Endometrial microvascular endothelial cells (primary cell): ENCODE measurements around the gene TEX22. TPM values are rescaled to one million over a fixed set of nuclear protein-coding genes. Genes with fewer than 3 reads are reported as not detected.

Experiments
- in situ Hi-C: cut with HindIII; loops from 2 replicates; pipeline ENCODE4 v1.10.0; 2017; ENCODE audit warnings: low sequenced_read_pairs, low pct_unique_long_range_greater_than_20kb; ENCODE audit errors: inconsistent ontology term
- total RNA-seq: library from RNA; depleted of rRNA; stranded (reverse); fragments of >200 nt; gene quantifications from one replicate; pipeline ENCODE4 v1.2.3, GENCODE V29; 2015; ENCODE audit errors: inconsistent ontology term

TEX22 gene
- total RNA-seq, 1 donor from 2014 or later, result not detected

DNA sequence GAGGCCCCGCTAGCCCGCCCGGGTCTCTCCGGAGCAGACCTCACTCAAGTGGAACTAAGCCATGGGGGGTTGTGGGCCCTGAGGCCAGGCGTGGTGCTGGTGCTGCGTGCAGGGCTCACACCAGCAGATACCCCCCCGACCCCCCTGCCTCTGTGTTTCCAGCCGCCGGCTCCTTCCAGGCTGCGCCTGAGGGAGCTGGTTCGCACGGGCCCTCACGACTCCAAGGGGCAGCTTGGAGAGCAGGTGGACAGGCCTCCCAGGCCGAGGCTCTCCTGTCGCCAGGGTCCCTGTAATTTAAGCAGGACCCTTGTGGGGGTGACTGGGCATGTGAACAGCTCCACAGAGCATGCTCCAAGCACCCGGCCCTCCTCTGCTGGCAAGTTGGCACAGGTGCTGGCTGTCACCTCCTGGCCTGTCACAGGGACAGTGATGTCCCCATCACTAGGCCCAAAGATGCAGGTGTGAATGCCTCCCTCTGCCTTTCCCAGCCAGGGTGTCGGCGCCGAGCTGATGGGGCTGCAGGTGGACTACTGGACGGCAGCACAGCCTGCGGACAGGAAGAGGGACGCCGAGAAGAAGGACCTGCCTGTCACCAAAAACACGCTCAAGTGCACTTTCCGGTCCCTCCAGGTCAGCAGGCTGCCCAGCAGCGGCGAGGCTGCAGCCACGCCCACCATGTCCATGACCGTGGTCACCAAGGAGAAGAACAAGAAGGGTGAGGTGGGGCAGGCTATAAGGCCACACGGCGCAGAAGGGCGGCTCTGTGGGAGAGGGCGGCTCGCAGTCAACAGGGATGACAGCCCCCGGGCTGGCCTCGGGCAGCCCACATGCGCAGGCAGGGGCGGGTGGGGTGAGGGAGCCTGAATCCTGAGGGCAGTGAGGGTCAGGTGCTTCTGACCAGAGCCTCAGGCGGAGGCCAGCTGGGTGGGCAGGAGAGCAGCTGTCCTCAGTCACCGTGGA, 5.9 kb upstream of the TEX22 start:
- in situ Hi-C loops, result no loop called here

- in situ Hi-C loops, result no loop called here
Measured at GRCh38 chr14:105393151-105393550, 5.2 kb upstream of the TEX22 start.

DNA sequence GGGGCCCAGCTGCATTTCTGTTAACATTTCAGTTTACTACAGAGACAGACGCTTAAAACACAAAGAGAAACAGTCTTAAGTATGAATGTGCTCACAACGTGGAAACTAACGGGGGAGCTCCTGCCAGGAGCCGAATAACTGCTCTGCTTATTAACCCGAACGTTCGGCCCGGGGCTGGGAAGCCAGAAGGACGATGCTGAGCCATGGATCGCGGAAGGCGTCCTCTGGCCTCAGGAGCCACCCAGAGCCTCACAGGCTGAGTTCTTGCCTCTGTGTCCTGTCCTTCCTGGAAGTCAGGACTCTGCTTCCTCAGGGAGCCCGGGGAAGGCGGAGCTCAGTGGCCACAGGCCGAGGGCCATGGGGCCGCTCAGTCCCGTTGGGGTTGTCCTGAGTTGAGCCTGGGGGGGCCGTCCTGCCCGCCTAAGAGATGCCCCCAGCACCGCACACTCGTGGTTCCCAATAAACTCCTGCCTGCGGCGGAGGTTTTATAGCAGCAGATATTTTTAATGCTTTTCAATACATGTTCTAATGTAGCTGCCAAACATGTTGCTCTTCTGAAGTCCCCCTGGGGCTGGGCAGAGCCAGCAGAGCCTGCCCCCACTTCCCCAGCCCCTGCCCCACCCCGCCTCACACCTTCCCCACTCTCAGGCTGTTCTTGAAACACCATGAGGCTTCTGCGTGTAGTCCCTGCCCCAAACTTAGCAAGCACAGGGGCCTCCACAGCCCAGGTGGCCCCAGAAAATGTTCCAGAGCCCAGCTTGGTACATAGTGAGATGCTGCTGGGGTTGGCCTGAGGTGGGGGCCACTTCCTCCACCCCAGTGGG, 3.4 kb upstream of the TEX22 start:
- in situ Hi-C loops, result no loop called here

DNA sequence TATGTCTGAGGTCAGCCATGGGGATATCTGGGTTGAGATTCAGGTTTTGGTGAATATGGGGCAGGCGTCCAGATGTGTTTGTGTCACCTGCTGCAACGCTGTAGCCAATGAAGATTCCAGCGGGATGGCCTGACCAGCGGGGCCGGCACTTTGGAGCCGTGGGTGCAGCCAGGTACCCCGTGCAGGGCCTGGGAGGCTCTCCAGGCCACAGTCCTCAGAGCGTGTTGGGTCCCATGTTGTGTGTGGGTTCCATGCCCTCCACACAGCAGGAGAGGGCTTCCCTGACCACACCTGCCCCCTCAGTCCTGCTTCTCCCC, 2.8 kb upstream of the TEX22 start:
- in situ Hi-C loops, result no loop called here

DNA sequence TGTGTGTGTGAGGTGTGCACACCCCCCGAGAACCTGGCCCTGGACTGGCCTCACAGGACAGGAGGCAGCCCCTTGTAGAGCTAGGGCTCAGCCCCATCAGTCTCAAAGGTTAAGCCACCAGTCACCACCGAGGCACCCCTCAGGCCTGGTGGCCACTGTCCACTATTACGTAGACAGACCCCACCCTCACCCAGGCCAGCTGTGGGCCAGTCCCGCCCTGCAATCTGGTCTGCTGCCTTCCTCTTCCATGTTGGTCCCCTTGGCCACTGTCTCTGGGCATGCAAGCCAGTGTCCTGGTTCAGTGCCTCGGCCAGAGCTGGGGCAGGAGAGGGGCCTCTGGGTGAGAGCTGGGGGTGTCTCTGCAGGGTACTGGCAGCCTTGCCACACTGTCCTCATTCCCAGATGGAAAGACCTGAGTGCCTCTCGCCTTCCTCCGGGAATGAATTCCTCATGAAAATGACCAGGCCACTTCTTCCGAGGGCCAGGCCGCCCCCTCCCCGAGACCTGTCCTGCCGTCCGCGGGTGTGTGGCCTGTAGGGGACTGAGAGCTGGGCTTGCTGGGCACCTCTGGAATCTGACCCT, 897 bp upstream of the TEX22 start:
- in situ Hi-C loops, result no loop called here

GRCh38 chr14:105398726-105399465, 558 bp downstream of the TEX22 start:
- in situ Hi-C loops, result no loop called here

DNA sequence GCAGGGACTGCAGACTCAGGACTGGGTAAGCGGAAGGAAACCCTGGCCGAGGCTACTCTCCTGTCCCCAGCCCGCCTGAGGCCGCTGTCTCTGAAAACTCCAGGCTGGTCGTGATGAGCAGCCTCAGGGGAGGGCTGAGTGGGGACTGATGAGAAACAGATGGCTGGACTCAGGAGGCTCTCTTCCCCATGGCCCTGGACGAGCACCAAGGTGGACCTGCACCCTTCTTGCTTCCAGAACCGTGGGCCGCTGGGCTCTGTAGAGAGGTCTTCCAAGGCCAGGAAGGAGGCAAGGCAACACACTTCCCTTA, 1.1 kb downstream of the TEX22 start:
- in situ Hi-C loops, result no loop called here

GRCh38 chr14:105400016-105400415, 1.7 kb downstream of the TEX22 start:
- in situ Hi-C loops, result no loop called here

GRCh38 chr14:105401699-105402098, 3.4 kb downstream of the TEX22 start:
- in situ Hi-C loops, result no loop called here

DNA sequence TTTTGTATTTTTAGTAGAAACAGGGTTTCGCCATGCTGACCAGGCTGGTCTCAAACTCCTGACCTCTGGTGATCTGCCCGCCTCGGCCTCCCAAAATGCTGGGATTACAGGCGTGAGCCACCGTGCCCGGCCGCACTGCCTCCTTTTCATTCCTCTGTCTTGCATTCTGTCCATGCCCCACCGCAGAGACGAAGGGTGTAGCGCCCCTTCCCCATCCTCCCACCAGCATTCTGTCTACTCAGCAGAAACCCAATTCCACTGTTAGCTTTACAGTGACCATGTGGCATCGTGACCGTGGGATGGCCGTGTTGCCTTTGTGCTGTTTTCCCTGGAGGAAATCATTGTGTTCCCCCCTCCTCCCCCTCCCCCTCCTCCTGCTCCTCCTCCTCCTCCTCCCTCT, 10.3 kb downstream of the TEX22 start:
- in situ Hi-C loops, result no loop called here

- in situ Hi-C loops, result no loop called here
Measured at GRCh38 chr14:105409364-105409763, 11.0 kb downstream of the TEX22 start.

DNA sequence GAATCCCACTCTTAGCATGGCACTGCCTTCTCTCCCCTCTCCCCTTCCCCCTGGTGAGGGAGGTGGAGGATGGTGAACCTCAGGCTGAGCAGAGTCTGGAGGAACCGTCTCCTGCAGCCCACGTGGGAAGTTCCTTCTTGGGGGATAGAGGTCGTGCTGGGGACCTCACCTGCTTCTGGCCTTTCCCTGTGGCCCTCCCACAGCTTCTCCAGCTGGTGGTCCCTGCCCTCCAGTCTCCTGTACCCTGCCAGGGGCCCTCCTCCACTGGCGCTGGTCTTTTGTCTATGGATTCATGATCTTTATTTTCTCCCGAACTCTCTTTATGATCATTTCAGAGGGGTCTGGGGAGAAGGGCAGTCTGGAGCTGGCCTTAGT, 12.3 kb downstream of the TEX22 start:
- in situ Hi-C loops, result no loop called here

DNA sequence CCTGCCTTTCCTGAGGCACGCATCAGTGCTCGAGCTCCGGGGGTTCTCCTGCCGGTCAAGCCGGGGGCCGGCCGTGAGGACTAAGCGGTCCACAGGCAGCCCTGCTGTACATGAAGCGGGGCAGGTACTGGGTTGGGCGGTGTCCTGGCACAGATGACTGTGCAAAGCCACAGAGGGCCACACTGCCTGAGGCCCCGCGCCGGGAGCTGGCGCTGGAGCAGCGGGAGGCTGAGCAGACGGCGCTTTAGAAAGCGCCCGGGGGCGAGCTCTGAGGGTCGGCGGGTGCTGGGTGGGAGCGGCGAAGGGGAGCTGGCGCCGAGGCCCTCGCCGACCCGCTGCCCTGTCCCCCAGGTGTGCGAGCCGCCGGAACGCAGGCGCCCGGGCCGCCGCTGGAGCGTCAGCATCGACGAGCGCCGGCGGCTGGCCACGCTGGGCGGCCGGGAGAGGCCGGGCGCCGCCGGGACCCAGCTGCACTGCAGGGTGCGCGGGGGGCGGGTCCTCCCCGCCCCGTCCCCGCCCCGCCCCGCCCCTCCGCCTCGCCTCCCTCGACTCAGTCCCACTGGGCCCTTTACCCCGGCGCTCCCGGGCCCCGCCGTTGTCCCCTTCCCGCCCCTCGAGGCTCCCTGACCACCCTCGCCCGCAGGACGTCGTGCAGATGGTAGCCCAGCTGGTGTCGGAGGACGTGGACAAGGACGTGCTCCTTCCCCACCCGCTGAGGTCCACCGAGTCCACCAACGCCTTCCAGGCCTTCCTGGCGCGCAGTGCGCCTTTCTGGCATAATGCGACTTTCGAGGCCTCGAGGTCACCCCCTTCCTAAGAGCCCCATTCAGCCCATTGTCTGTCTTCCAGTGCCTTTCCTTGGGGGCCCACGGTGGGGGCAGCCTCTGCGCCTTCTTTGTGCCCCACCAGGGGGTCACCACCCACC, 12.9 kb downstream of the TEX22 start:
- in situ Hi-C loops, result no loop called here

DNA sequence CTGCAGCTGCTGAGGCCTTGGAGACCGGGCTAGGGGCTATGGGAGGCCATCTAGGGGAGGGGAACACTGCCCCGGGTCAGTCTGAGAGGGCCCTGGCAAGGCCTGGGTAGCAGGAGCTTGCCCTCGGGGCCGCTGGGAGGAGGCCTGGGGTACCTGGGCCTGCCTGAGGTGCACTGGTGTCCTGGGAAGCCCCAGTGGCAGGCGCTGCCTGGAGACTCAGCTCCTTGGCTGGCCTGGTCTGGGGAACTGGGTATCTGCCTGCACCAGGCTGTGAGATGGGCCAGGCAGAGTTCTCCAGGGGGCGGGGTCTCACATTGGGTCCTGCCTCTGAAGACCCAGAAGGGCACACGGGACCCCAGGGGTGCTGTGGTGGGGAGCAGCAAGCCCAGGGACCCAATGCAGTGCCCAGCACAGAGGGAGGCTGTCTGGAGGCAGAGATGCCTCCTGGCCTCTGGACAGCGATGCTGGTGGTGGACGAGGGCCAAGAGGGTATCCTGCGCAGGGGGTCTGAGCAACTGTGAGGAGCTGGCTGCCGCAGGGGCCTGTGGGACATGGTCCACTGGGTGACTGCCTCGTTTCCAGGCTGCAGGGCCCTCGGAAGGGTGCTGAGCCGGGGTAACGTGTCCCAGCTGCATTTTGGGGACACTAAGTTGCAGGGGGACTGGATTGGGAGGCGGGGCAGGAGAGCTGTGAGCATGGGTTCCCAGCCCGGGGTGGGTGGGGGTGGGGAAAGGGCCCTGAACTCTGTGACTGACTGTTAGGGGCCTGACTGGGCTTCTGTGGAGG, 13.8 kb downstream of the TEX22 start:
- in situ Hi-C loops, result no loop called here

DNA sequence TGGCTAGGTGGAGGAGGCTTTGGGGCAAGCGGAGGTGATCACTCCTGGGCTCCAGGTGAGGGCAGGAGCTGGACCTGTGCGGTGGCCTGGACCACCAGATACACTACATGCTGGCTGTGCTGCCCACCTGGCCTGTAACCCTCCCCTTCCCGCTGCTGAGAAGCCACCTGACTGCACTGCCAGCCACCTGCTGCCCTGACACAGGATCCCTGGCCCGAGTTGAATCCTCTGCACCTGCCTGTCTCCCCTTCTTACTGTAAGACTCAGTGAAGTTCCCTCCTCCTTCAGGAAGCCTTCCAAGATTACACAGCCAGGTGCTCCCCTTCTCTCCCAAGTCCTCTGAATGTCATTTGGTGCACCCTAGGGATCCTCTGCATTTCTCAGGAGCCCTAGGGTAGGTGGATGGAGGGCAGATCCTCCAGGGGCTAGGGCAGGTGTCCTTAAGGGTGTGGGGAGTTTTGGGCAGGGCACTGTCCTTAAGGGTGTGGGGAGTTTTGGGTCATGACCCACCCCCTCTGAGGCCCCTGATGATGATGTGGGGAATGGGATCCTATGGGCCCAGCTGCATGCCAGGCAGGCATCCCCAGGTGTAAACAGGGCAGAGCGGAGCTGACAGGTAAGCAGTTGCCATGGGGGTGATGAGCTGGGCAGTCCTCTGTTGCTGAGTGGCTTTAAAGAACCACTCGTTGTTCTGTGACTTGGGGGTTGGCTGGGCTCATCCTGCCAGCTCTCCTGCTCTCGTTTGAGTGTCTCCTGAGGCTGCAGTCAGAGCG, 14.6 kb downstream of the TEX22 start:
- in situ Hi-C loops, result no loop called here

- in situ Hi-C loops, result no loop called here
Measured at GRCh38 chr14:105413544-105413886, 15.2 kb downstream of the TEX22 start.
